GM12892 (cell line): ENCODE measurements around the gene HEPHL1.

Experiments
- POLR2A ChIP-seq: IDR thresholded peaks from 2 replicates; pipeline ENCODE4 v1.6.1; 2011; ENCODE audit warnings: low read depth, low read length, control low read depth
- POLR2AphosphoS5 ChIP-seq: IDR thresholded peaks from 2 replicates; pipeline ENCODE4 v1.6.1; 2011; ENCODE audit warnings: low read depth, low read length, control low read depth

DNA sequence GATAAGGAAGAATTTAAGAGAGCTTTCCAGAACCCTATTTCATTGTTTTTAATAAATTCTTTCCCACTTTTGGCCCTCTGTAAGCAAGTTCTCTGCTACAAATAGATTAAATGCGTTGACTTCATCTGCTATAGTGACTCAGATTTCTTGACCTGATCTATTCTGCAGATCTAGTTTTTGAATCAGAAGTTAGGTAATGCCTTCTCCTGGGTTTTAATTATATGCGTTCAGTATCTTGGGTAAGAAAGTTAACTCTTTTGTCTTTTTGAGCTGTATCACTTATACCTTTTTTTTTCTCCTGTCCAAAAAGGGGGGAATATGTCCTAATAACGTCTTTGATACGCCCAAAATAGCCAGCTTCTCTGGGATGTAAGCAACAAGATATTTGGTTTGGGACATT is 2.4 kb upstream of the HEPHL1 start:
- TF ChIP-seq POLR2A: no peak
- TF ChIP-seq POLR2AphosphoS5: no peak
